HG03064 (cell line): ENCODE data around the gene ABHD8.
"Not testable (repeated sequence)": the region's sequence is repeated elsewhere in the genome, so short reads cannot be mapped to it uniquely, and the experiment has no call there.

Experiments
- ATAC-seq: cut with Tn5 transposase; IDR thresholded peaks from one replicate; pipeline ENCODE4 v1.9.1; 2021; ENCODE audit warnings: low read depth; ENCODE audit not compliant: unreplicated experiment

The ABHD8 gene

GRCh38 chr19:17302391-17303166 is 646 bp downstream of the ABHD8 start:
- ATAC-seq = no peak

- ATAC-seq = no peak
These were observed 2.1 kb downstream of the ABHD8 start for GRCh38 chr19:17300992-17301619.

GRCh38 chr19:17296976-17297375 is 6.2 kb downstream of the ABHD8 start:
- no peak for ATAC-seq

GRCh38 chr19:17296273-17296672 is 7.0 kb downstream of the ABHD8 start:
- ATAC-seq = no peak

GRCh38 chr19:17295551-17295950 is 7.7 kb downstream of the ABHD8 start:
- not testable (repeated sequence) for ATAC-seq

GRCh38 chr19:17294051-17294891 is 9.0 kb downstream of the ABHD8 start:
- no peak for ATAC-seq

GRCh38 chr19:17293605-17294004 is 9.6 kb downstream of the ABHD8 start:
- ATAC-seq = no peak

- peak; percentile 77 for ATAC-seq
These were observed 10.7 kb downstream of the ABHD8 start for GRCh38 chr19:17292301-17293074.

GRCh38 chr19:17289489-17289888 is 13.7 kb downstream of the ABHD8 start:
- ATAC-seq = no peak

- ATAC-seq = no peak
These were observed 16.5 kb downstream of the ABHD8 start for GRCh38 chr19:17286752-17287151.

GRCh38 chr19:17286263-17286662 is 17.0 kb downstream of the ABHD8 start:
- ATAC-seq = no peak

GRCh38 chr19:17285415-17286135 is 17.6 kb downstream of the ABHD8 start:
- ATAC-seq = no peak

GRCh38 chr19:17283504-17283996 is 19.7 kb downstream of the ABHD8 start:
- ATAC-seq = no peak

GRCh38 chr19:17282488-17283125 is 20.6 kb downstream of the ABHD8 start:
- ATAC-seq = no peak

- ATAC-seq = no peak
These were observed 21.6 kb downstream of the ABHD8 start, which contains the start of gene ANKLE1 for GRCh38 chr19:17281391-17282304. TSS of gene ANKLE1 (plus strand) at chr19:17281901. CDS start at chr19:17281921, 20 bp downstream.

- ATAC-seq = no peak
These were observed 23.8 kb downstream of the ABHD8 start for GRCh38 chr19:17279436-17279835.

- ATAC-seq = no peak
These were observed 27.6 kb downstream of the ABHD8 start for GRCh38 chr19:17275441-17276175.
